DMS79 treated with DMSO at 0.1 percent for 48 hours (cell line): ENCODE results near the gene KCNC4.

Experiments
- DNase-seq: peaks from one replicate; lab custom pipeline; 2025; lab: John Stamatoyannopoulos, UW

KCNC4 gene

DNA sequence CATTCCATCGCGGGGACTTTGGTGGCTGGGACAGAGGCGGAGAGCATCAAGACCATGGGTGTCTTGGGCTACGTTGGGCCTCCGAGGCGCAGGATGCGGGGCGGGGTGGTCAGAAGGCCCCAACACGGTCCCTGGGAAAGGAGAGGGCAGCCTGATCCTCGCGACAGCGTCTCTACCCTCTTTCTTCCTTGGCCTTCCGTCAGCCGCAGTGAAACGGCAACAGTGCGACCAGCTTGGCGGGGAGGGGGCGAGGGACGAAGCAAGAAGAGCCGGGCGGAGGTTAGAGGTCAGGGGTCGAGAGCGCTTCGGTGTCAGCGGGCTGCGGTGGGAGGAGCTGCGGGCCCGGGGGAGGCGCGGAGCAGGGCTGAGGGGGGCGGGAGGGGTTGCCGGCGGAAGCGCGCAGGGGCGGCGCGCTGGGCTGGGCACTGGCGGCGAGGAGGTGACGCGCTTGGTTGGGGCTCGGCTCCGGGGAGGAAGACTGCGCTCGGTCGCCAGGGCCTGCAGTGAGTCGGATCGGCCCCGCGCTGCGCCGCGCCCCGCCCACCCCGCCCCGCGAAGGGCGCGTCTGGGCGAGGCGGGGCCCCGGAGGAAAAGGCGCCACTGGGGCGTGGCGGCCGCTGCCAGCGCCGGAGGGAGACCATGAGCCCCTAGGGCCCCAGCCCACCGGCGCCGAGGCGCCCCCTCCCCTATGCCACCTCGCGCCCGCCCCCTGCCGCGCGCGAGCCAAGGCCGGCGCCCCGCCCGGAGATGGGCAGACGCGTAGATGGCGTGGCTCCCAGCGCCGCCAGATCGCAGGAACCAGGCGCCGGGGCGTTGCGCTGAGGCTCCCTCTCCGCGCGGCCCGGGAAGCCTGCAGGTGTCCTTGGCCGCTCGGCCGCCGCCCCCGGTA, at the start of gene KCNC4:
Gene KCNC4 (plus strand): TSS at position 600 of the 889 bp plus-strand sequence. CDS start 1,186 bp downstream, outside the sequence.
- peak; percentile 79 for DNase-seq

DNA sequence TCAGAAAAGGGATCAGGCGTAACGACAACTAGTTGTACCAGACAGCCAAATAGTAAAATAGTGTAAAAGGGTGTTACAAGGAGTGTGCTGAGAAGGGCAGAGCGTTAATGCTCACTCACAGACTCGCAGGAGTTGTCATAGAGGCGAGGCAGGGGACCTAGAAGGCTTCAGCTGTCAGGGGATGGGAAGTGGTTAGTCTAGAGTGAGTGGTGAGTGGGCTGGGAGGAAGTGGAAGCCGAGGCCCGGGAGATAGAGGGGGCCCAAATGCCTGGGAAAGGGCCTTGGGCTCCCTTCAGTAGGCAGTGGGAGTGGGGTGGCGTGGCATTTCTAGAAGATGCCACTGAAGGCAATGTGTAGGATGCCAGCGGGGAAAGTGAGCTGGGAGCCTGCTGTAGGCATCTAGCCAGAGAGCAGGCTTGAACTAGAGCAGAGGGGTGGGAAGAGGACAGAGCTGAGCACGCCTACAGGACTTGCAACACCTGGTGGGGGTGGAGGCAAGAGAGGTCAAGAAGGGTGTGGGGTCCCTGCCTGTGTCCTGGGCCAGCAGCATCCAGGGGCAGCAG, 49.5 kb upstream of the KCNC4 start:
- DNase-seq: no peak

DNA sequence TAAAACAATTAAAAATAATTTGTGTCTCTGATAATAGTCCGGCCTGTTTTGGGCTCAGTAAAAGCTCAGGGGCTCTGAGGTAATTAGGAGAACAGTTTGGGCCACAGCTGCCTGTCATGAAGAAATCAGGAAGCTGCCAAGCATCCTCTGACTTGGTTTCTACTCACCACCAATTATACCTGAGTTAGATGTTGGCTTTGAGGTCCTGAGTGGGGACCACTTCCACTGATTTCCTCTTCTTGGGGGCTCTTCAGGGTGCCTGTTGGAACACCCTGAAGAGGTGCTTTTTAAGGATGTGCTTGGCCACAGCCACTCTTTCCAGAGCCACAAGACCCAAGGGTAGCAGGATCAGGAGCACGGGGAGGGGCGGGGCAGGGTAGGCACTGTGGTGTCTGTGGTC, 48.9 kb upstream of the KCNC4 start:
- no peak for DNase-seq

DNA sequence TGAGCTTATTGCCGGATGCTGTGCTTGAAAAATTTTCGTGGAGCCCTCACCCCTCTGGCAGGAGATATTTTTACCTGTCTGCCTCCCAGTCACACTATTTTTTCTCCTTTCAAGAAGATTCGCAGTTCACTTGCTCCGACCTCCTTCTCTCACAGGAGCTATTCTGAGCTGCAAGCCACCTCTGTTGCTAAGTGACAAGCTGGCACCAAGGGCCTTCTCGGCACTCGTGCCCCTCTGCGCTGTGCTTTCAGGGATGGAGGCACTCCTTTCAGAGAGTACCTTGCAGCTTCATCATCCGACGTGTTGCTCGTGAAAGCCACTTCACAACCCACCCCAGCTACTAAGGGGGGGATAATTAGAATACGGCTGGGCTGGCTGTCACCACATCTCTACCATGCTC, 48.3 kb upstream of the KCNC4 start:
- peak; percentile 87 for DNase-seq

DNA sequence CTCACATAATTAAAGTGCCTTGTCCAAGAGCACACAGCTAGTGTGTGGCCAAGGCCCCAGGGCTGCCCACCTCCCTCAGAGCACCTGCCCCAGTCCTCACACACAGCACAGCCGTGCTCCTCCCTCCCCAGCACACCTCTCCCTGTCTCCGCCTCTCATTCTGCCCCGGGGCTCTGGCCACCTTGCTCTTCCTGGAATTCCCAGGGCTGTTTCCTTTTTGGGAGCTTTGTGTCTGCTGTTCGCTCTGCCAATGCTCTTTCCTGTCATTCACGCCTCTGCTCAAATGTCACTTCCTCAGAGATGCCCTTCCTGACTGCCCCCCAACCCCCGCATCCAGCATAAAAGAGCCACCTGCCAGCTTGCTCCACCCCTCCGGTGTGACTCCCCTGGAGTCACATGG, 46.5 kb upstream of the KCNC4 start:
- DNase-seq: no peak

DNA sequence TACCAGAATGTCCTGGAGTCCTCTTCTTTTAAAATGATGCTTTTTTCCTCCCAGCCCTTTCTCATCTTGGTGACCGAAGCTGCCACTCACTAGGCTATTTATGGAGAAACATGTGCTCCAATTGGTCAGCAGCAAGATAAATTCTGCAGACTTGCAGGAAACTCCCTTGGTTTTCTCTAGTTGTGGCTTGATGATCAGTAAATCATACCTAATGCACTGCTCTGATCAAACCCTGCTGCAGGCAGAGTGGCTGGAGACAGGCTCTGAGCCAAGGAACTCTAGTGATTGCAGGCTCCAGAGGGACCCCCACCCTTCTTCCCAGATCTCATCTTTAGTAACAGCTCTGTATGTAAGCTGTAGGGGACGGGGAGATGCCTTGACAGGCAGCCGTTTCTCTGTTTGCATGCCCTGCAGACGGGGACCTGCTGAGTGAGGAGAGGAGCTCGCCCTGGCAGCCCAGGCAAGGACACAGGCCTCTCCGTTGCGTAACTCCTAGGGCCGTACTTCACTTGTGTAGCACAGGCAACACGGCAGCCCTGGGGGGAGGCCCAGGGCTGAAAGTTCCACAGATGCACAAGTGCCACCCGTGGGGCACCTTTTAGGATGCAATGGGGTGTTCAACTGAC, 45.3 kb upstream of the KCNC4 start:
- no peak for DNase-seq

DNA sequence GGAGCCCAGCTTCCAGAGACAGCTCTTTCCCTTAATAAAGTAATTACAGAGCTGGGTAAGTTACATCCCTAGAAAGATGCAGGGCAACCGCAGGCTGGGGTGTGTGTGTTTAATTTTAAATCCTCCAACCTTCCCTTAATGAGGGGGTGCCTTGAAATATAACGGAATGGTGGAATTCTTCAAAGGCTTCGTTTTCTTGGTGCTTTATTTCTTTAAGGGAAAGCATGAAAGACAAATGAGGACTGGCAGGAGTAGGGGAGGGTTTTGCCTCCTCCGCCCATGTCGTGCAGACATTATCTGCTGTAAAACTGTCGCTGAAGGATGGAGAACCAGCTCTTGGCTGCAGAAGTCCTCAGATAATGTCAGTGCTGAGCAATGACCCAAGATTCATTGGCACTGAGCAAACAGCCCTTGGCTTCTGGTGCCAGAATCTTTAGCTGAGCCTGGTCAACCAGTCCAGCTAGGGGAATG, 44.3 kb upstream of the KCNC4 start:
- DNase-seq: no peak

DNA sequence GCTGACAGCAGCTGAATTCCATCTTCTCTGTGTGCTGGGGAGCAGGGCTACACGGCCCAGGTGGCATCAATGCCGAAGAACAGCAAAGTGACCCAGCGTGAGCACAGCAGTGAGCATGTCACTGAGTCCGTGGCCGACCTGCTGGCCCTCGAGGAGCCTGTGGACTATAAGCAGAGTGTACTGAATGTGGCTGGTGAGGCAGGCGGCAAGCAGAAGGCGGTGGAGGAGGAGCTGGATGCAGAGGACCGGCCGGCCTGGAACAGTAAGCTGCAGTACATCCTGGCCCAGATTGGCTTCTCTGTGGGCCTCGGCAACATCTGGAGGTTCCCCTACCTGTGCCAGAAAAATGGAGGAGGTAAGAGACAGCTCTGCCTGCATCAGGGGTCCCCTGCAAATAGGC, 43.3 kb upstream of the KCNC4 start:
- no peak for DNase-seq

DNA sequence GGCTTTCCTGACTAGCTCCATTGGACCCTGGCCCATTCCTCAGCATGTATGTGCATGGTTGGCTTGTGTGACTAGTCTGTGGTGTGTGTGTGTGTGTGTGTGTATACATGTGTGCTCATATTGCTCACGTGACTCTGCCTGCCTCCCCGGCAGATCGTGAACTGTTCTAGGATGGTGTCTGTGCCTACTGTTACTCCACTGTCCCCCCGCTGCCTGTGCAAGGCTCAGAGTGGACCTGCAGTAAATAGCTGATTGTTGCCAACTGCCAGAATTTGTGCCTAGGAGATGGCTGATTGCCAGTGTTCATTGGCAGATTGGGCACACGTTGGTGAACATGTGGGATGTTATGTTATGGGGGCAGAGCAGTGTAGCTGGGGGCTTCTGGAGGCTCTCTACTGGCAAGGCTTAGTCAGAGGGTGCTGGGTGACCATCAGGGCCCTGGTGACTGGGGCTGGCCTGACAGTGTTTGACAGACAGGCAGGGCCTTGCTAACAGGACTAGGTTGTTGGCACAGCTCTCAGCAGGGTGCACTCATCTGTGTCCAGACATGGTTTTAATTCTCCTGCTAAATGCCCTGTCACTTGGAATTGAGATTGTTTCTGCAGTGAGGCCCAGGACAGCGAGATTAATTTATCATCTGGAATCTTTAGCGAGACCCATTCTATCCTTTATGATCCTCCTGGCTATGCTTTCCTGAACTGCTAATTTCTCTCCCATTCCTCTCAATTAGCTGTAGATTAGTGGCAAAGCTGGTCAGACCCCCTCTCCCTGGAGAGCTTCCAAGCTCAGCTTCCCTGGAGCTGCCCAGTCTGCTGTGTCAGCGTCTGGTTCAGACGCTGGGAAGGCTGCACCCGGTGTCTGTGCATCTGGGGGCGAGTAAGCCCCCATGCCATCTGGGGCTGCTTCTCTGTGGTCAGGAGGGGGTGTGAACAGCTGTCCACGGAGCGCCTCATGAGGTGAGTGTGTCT, 39.1 kb upstream of the KCNC4 start:
- peak; percentile 77 for DNase-seq

DNA sequence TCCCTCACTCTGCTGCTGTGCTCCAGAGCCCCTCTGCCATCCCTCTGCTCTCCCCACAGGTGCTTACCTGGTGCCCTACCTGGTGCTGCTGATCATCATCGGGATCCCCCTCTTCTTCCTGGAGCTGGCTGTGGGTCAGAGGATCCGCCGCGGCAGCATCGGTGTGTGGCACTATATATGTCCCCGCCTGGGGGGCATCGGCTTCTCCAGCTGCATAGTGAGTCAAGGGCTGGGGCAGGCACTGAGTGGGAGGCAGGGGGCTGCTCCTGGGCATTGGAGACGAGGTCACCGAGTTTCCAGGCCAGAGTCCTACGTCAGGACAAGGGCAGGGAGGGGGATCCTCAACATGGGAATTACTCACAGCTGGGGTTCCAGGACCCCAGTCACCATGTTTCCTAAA, 38.1 kb upstream of the KCNC4 start:
- no peak for DNase-seq

DNA sequence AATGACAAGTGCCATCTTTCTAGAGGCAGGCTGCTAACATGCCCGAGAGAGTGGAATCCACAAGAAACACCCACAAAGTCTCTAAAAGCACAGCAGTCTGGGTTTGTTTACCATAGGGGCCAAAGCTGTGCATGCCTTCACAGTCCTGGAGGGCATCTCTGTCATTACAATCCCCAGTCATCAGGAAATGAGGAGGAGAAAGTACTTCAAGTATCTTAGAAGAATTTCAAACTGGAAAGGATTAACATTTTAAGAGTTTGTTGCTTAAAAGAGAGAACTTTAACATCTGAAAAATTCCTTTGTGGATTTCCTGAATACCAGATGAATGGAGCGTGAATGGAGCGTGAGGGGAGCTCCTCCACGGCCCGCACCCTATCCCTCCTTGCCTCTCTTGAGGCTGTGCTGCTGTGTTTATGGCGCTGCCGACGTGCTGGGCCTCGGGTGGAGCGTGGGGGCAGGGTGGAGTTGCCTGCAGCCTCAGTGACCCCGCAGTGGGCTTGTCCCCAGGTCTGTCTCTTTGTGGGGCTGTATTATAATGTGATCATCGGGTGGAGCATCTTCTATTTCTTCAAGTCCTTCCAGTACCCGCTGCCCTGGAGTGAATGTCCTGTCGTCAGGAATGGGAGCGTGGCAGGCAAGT, 36.5 kb upstream of the KCNC4 start:
- DNase-seq: no peak

DNA sequence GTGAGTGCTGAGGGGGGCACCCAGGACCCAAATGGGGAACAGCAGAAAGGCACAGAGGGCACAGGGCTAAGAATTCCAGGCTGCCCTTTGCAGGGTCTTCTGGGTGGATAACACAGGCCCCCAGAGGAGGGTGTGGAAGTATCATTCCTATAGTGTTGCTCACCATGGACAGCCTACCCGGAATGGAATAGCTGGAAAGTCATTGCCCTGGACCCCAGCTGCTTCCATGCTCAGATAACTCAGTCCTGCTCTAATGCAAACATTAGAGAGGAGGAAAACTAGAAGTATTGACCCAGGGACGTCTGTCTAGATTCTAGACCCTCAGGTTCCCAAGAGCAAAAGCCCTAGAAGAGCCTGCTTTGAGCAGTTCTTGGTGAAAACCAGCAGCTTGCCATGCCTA, 35.2 kb upstream of the KCNC4 start:
- no peak for DNase-seq

DNA sequence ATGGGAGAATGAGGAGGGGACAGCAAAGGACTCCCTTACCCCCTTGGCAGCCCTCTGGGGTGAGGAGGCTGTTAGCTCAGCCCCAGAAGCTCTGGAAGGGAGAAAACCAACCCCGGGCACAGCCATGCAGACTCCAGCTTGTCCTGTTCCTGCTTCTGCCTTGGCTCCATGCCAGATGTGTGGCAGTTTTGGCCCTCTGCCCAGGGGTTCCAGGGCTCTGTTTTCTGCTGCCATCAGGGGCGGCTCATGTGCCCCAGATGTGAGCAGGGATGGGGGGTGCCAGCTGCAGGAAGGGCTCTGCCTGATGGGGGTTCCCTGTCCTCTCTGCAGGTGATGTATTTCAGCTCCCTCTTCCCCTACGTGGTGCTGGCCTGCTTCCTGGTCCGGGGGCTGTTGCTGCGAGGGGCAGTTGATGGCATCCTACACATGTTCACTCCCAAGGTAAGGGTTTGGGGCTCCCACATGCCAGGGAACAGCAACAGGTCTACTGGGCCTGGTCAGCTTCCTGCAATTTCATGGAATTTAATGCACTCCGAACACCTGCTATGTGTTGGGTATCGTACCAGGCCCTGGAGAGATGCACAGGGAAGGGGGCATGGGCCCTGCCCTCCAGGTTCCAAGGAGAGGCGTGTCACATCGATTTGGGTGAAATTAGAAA, 33.7 kb upstream of the KCNC4 start:
- peak; percentile 85 for DNase-seq

DNA sequence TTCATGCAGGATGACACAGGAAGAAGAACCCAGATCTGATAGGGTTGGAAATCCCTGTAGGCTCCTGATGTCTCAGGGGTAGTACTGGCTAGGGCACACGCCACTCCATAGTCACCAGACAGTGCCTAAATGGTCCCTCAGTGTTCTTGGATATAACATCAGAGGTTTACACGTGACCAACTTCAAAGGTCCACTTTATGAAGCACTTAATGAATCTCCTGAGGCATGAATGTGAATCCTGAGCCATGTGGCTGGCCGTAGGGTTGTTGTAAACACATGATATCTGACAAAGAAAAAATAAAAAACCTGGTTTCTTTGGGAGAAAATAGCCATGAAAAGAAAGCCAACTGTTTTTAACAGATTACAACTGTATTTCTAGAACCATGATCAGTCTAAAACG, 32.3 kb upstream of the KCNC4 start:
- DNase-seq: no peak

DNA sequence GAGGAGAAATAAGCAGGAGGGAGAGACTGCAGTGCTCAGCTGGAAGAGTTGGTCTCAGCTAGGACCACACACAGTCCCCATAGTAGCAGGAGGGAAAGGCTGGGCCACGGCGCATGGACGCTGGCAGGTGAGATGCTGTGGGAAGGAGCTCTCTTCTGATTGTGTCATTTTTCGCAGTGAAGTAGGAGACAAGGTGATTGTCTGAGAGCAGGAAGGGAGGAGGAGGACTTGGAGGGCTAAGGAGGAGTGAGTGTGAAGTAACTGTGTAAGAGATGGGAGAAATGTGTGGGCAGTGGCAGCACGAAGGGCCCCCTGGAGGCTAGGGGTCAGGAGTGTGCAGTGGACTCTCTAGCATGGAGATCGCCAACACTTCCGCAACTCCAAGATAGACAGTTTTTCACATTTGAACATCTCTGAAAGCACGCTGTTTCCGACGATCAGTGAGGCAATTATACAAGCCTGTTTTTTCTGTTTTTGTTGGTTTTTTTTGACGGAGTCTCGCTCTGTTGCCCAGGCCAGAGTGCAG, 26.4 kb upstream of the KCNC4 start:
- no peak for DNase-seq

DNA sequence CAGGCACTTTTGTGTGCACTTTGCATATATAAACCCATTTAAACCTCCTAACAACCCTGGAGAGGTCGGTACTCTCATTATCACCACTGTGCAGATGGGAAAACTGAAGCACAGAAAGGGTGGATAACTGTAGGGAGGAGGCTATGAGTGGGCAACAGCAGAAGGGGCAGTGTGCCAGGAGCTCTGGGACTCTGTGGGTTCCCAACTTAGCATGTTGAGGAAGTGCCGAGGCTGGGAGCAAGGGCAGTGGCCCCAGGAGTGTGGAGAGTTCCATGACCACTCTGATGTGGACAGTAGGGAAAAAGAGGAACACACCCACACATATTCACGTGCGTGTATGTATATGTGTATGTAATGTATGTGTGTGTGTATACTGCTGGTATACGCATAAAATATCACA, 25.7 kb upstream of the KCNC4 start:
- no peak for DNase-seq

DNA sequence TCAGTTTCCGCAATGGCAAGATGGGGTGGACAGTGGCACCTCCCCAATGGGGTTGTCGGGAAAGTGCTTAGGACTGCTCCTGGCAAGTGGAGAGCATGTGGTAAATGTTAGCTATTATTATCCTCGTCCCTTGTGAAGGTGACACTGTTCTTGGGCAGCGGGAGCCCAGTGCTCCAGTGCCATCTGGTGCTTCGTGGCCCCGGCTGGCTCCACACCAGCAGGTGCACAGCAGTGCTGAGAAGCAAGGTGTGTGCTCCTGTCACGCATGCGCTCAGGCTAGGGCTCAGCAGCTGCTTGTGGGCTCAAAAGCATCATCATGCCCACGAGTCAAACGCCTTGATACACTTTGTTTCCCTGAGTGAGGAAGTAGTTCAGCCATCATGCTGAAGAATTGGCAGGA, 24.9 kb upstream of the KCNC4 start:
- peak; percentile 83 for DNase-seq

DNA sequence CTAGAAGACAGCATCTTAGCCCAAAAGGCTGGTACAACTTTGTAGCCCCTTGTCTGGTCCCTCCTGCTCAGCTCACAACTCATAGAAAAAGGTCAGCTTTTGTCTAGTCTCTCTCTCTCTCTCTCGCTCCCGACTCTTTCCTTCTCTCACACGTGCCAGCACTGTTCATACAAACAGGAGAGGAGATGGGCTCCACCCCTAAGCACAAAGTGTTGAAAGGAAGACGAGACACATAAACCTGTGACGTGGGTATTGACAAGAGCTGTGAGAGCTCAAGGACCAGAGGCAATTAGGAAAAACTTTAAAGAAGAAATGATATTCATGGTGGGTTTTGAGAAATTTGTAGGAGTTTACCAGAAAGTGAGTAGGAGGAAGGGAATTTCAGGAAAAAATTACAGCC, 23.6 kb upstream of the KCNC4 start:
- no peak for DNase-seq

DNA sequence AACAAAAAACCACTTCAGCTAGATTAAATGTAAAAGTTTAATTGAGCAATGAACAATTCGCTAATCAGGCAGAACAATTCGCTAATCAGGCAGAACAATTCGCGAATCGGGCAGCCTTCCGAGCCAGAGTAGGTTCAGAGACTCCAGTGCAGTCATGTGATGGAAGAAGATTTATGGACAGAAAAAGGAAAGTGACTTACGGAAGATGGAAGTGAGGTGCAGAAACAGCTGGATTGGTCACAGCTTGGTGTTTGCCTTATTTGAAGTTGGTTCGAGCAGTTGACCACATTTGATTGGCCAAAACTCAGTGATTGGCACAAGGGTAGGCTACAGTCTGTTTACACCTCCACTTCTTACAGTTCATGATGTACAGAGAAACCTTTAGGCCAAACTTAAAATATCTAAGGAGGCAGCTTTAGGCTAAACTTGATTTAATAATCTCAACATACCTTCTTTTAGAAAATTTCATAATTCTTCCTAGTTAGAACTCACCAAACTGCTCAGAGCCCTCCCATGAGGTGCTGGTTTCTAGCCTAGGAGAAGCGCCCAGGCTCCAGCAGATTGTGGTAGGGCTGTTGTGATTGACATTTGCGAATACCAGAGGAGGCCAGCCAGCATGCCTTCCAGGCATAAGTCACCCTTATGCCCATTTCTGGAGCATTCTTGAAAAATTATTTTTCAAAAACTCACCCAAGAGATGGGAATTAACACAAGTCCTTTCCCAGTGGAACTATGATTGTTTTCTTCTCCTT, 22.8 kb upstream of the KCNC4 start:
- no peak for DNase-seq

DNA sequence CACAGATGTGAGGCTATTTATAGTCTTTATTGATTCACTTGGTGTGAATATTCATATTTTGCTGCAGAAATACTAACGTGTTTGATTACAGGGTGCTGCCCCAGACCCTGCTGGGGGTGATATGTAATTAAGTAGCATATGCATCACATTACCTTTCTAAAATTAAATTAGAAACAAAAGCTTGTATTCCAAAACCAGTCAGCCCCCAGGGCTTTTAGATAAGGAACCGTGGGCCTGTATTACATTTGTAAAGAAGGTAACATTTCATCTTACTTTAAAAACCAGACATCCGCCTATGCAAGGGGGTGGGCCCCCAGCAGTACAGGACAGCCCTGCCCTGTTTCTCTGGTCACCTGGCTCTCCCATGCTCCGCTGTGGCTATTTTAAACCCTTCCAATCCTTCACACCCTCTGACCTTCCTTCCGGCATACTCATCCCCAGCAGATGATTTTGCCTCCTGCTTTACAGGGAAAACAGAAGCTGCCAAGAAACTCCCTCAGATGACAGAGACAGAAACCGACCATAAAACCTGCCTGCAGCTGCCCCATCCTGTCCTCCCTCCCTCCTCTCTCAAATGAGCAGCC, 22.0 kb upstream of the KCNC4 start:
- DNase-seq: no peak
